HepG2 (cell line): ENCODE data around the gene DDX24. TPM values are rescaled to one million over a fixed set of nuclear protein-coding genes. Genes with fewer than 3 reads are reported as not detected.

ENCODE experiments used
- AHDC1 ChIP-seq: sonication (generic); formaldehyde crosslinking; IDR thresholded peaks from 2 replicates; pipeline ENCODE4 v1.5.1; 2020; ENCODE audit warnings: mild to moderate bottlenecking, missing genetic modification reagents, borderline replicate concordance
- BCL6 ChIP-seq: IDR thresholded peaks from 2 replicates; pipeline ENCODE4 v1.6.1; 2016; ENCODE audit warnings: missing genetic modification reagents, missing compliant biosample characterization
- GATAD2A ChIP-seq: IDR thresholded peaks from 2 replicates; pipeline ENCODE4 v1.6.1; 2016
- HOMEZ ChIP-seq: IDR thresholded peaks from 2 replicates; pipeline ENCODE4 v1.6.1; 2016; ENCODE audit warnings: low read depth
- MED1 ChIP-seq: sonication (generic); formaldehyde crosslinking; IDR thresholded peaks from 2 replicates; pipeline ENCODE4 v1.4.0; 2020; ENCODE audit warnings: missing genetic modification reagents
- MIER3 ChIP-seq: IDR thresholded peaks from 2 replicates; pipeline ENCODE4 v1.6.1; 2016; ENCODE audit warnings: missing compliant biosample characterization, borderline replicate concordance
- NCOR1 ChIP-seq: fragments of 200-600 bp; sonication (generic); IDR thresholded peaks from 2 replicates; pipeline ENCODE4 v1.7.0; 2017; ENCODE audit warnings: antibody characterized with exemption, low read length, borderline replicate concordance
- PHF21A ChIP-seq: sonication (generic); formaldehyde crosslinking; IDR thresholded peaks from 2 replicates; pipeline ENCODE4 v1.5.0; 2020; ENCODE audit warnings: mild to moderate bottlenecking, missing genetic modification reagents
- TAF15 ChIP-seq: fragments of 200-400 bp; formaldehyde crosslinking; IDR thresholded peaks from one replicate; pipeline ENCODE4 v1.6.1; 2018; ENCODE audit warnings: mild to moderate bottlenecking, low read depth, low read length; ENCODE audit not compliant: poor library complexity, severe bottlenecking
- THRA ChIP-seq: sonication (generic); formaldehyde crosslinking; IDR thresholded peaks from 2 replicates; pipeline ENCODE4 v1.4.0; 2020; ENCODE audit warnings: missing genetic modification reagents, borderline replicate concordance
- ZMYM2 ChIP-seq: sonication (generic); formaldehyde crosslinking; IDR thresholded peaks from 2 replicates; pipeline ENCODE4 v1.8.0; 2022; ENCODE audit warnings: mild to moderate bottlenecking, missing genetic modification reagents
- ZNF253 ChIP-seq: sonication (generic); formaldehyde crosslinking; IDR thresholded peaks from 2 replicates; pipeline ENCODE4 v1.8.0; 2022; ENCODE audit warnings: mild to moderate bottlenecking, missing genetic modification reagents, borderline replicate concordance
- ZNF44 ChIP-seq: sonication (generic); formaldehyde crosslinking; IDR thresholded peaks from 2 replicates; pipeline ENCODE4 v1.5.1; 2020; ENCODE audit warnings: mild to moderate bottlenecking, missing genetic modification reagents
- ZSCAN29 ChIP-seq: sonication (generic); formaldehyde crosslinking; conservative IDR thresholded peaks from 2 replicates; pipeline ENCODE4 v1.4.0; 2020; ENCODE audit warnings: mild to moderate bottlenecking, missing genetic modification reagents
- polyA plus RNA-seq, 8 experiments: library from polyadenylated mRNA; depleted of rRNA in 3 of 8; stranded (reverse) in 7 of 8; unstranded in 1 of 8; fragments of >200 nt; fragmentation: Illumina TruSeq in 4 of 8; extraction: Trizol in 4 of 8; gene quantifications; 2 replicates each; pipeline versions ENCODE4 v1.2.1 to v1.2.3, GENCODE V29; 2011 to 2016; ENCODE audit warnings: low read depth in 4 of 8, missing spikeins in 1 of 8, mixed read lengths in 1 of 8; ENCODE audit not compliant: insufficient read depth in 1 of 8
- total RNA-seq, 5 experiments: library from RNA; depleted of rRNA; stranded (reverse); fragments of >200 nt; fragmentation: Illumina TruSeq; extraction: Trizol; gene quantifications; 2 replicates each; pipeline ENCODE4 v1.2.3, GENCODE V29; 2016; ENCODE audit warnings: low read depth in 1 of 5

DDX24 gene
- total and polyA plus RNA-seq, 2 of the 13 experiments (the other 11 are each of a cell fraction or from before 2014, with no cell fraction given) = 67.3 to 149 TPM

GRCh38 chr14:94058674-94059138 is 22.3 kb downstream of the DDX24 start (continued):
- TF ChIP-seq AHDC1 (CRISPR knock-in tag) (peak; percentile 79; the same call in 1 of the 2 replicates), BCL6 (peak; percentile 35), HOMEZ (CRISPR knock-in tag) (peak; percentile 28; the same call in 1 of the 2 replicates), ZMYM2 (CRISPR knock-in tag) (0 out of 2 replicates have a peak, but pooled peaks have one; percentile 52), ZNF44 (CRISPR knock-in tag) (no peak), MIER3 (0 out of 2 replicates have a peak, but pooled peaks have one; percentile 16), THRA (CRISPR knock-in tag) (peak; percentile 37; the same call in 1 of the 2 replicates), GATAD2A (CRISPR knock-in tag) (peak; percentile 81), TAF15 (no peak), ZSCAN29 (no peak), NCOR1 (peak; percentile 49; the same call in 1 of the 2 replicates), ZNF253 (CRISPR knock-in tag) (no peak), PHF21A (CRISPR knock-in tag) (peak; percentile 61; the same call in 1 of the 2 replicates), MED1 (CRISPR knock-in tag) (peak; percentile 89)
